Muscle layer of duodenum (tissue), 2 donors: ENCODE measurements around the gene DNAJC28.
A peak's percentile ranks its signal among the peaks of the same experiment; 100 is the strongest.
"Not testable (repeated sequence)": the region's sequence is repeated elsewhere in the genome, so short reads cannot be mapped to it uniquely, and the experiment has no call there.

ENCODE experiments used
- H3K27ac ChIP-seq: one replicate; pipeline ENCODE4 v1.7.0; 2013; ENCODE audit warnings: mild to moderate bottlenecking, low read length
- H3K27me3 ChIP-seq: one replicate; pipeline ENCODE4 v1.7.0; 2013; ENCODE audit warnings: low read depth, mild to moderate bottlenecking, control low read depth, low read length
- H3K36me3 ChIP-seq, 2 donors: one replicate each; pipeline ENCODE4 v1.7.0; 2013; ENCODE audit warnings: low read length in 2 of 2, control low read depth in 1 of 2, mild to moderate bottlenecking in 1 of 2; ENCODE audit not compliant: insufficient read depth in 2 of 2, control insufficient read depth in 1 of 2
- H3K4me1 ChIP-seq, 2 donors: one replicate each; pipeline ENCODE4 v1.7.0; 2013; ENCODE audit warnings: low read length in 2 of 2, mild to moderate bottlenecking in 2 of 2, control low read depth in 1 of 2, moderate library complexity in 1 of 2; ENCODE audit not compliant: insufficient read depth in 2 of 2, control insufficient read depth in 1 of 2
- H3K4me3 ChIP-seq, 2 donors: one replicate each; pipeline ENCODE4 v1.7.0; 2013; ENCODE audit warnings: low read length in 2 of 2, low read depth in 1 of 2, mild to moderate bottlenecking in 1 of 2
- H3K9me3 ChIP-seq, 2 donors: one replicate each; pipeline ENCODE4 v1.7.0; 2013; ENCODE audit warnings: low read length in 2 of 2, control low read depth in 1 of 2, mild to moderate bottlenecking in 1 of 2; ENCODE audit not compliant: control insufficient read depth in 1 of 2
- donor health status: healthy.

Gene DNAJC28

GRCh38 chr21:33511639-33512038, 20.1 kb upstream of the DNAJC28 start:
- H3K27me3 ChIP-seq = no peaks in the 10 kb centered on the region
- no peak overlapping the region for H3K27ac ChIP-seq
- H3K36me3 ChIP-seq = peaks cover 23 to 49% of the 10 kb centered on the region in 2 donors
- H3K4me3 ChIP-seq = no peak overlapping the region
- no peaks in the 10 kb centered on the region for H3K9me3 ChIP-seq
- H3K4me1 ChIP-seq = no peaks in the 10 kb centered on the region

GRCh38 chr21:33510826-33511225, 19.3 kb upstream of the DNAJC28 start:
- H3K4me3 ChIP-seq = no peak overlapping the region
- no peaks in the 10 kb centered on the region for H3K27me3 ChIP-seq
- no peak overlapping the region for H3K27ac ChIP-seq
- H3K9me3 ChIP-seq = no peaks in the 10 kb centered on the region
- H3K4me1 ChIP-seq = no peaks in the 10 kb centered on the region
- H3K36me3 ChIP-seq = peaks cover 18 to 44% of the 10 kb centered on the region in 2 donors

- not testable (repeated sequence) for H3K4me1 ChIP-seq, H3K9me3 ChIP-seq, H3K4me3 ChIP-seq, H3K27me3 ChIP-seq, H3K27ac ChIP-seq
- H3K36me3 ChIP-seq = peaks cover 31 to 39% of the 10 kb centered on the region in 2 donors
These were observed 15.5 kb upstream of the DNAJC28 start for GRCh38 chr21:33507003-33507402.

- no peak overlapping the region for H3K27ac ChIP-seq
- no peaks in the 10 kb centered on the region for H3K4me1 ChIP-seq
- peaks cover 26 to 32% of the 10 kb centered on the region in 2 donors for H3K36me3 ChIP-seq
- no peak overlapping the region for H3K4me3 ChIP-seq
- no peaks in the 10 kb centered on the region for H3K27me3 ChIP-seq
- H3K9me3 ChIP-seq = no peaks in the 10 kb centered on the region
These were observed 14.3 kb upstream of the DNAJC28 start for GRCh38 chr21:33505833-33506232.

GRCh38 chr21:33496345-33496744, 4.8 kb upstream of the DNAJC28 start:
- Histone ChIP-seq H3K36me3 (no peaks in the 10 kb centered on the region), H3K4me3 (no peak overlapping the region), H3K27ac (no peak overlapping the region), H3K27me3 (no peaks in the 10 kb centered on the region), H3K4me1 (no peaks in the 10 kb centered on the region), H3K9me3 (no peaks in the 10 kb centered on the region)

GRCh38 chr21:33495743-33496142, 4.2 kb upstream of the DNAJC28 start:
- peaks cover 0 to 3% of the 10 kb centered on the region in 2 donors for H3K4me1 ChIP-seq
- H3K9me3 ChIP-seq = no peaks in the 10 kb centered on the region
- no peaks in the 10 kb centered on the region for H3K27me3 ChIP-seq
- H3K4me3 ChIP-seq = no peak overlapping the region
- no peak overlapping the region for H3K27ac ChIP-seq
- H3K36me3 ChIP-seq = no peaks in the 10 kb centered on the region

- H3K4me1 ChIP-seq = peaks cover 0 to 5% of the 10 kb centered on the region in 2 donors
- no peak overlapping the region for H3K27ac ChIP-seq
- H3K4me3 ChIP-seq = no peak overlapping the region
These were observed 2.2 kb upstream of the DNAJC28 start for GRCh38 chr21:33493756-33494155.

GRCh38 chr21:33492571-33492970, 1.1 kb upstream of the DNAJC28 start:
- H3K4me3 ChIP-seq = no peak overlapping the region
- H3K27me3 ChIP-seq = no peaks in the 10 kb centered on the region
- H3K27ac ChIP-seq = no peak overlapping the region
- no peaks in the 10 kb centered on the region for H3K36me3 ChIP-seq
- H3K4me1 ChIP-seq = peaks cover 0 to 5% of the 10 kb centered on the region in 2 donors
- H3K9me3 ChIP-seq = no peaks in the 10 kb centered on the region

More at GRCh38 chr21:33493756-33494155, 2.2 kb upstream of the DNAJC28 start:
- no peaks in the 10 kb centered on the region for H3K27me3 ChIP-seq
- H3K9me3 ChIP-seq = no peaks in the 10 kb centered on the region
- no peaks in the 10 kb centered on the region for H3K36me3 ChIP-seq

GRCh38 chr21:33490991-33491372, 534 bp downstream of the DNAJC28 start:
- H3K4me3 ChIP-seq = peak overlapping the region; percentile 90 to 91
- H3K9me3 ChIP-seq = no peaks in the 10 kb centered on the region
- peak overlapping the region; percentile 67 for H3K27ac ChIP-seq
- H3K36me3 ChIP-seq = no peaks in the 10 kb centered on the region
- no peaks in the 10 kb centered on the region for H3K27me3 ChIP-seq
- H3K4me1 ChIP-seq = peaks cover 0 to 5% of the 10 kb centered on the region in 2 donors

- Histone ChIP-seq H3K9me3 (no peaks in the 10 kb centered on the region), H3K27me3 (no peaks in the 10 kb centered on the region), H3K36me3 (no peaks in the 10 kb centered on the region), H3K4me3 (no peak overlapping the region), H3K27ac (no peak overlapping the region), H3K4me1 (peaks cover 0 to 5% of the 10 kb centered on the region in 2 donors)
These were observed 2.6 kb downstream of the DNAJC28 start for GRCh38 chr21:33488936-33489335.

GRCh38 chr21:33487996-33488395, 3.5 kb downstream of the DNAJC28 start:
- Histone ChIP-seq H3K4me1 (peaks cover 0 to 5% of the 10 kb centered on the region in 2 donors), H3K27me3 (no peaks in the 10 kb centered on the region), H3K36me3 (no peaks in the 10 kb centered on the region), H3K27ac (no peak overlapping the region), H3K4me3 (no peak overlapping the region), H3K9me3 (no peaks in the 10 kb centered on the region)

- Histone ChIP-seq H3K27ac (no peak overlapping the region), H3K27me3 (no peaks in the 10 kb centered on the region), H3K4me3 (no peak overlapping the region), H3K9me3 (no peaks in the 10 kb centered on the region), H3K4me1 (peaks cover 0 to 13% of the 10 kb centered on the region in 2 donors), H3K36me3 (peaks cover 0 to 7% of the 10 kb centered on the region in 2 donors)
These were observed 10.1 kb downstream of the DNAJC28 start for GRCh38 chr21:33481314-33481943.
